Measurements from ENCODE around the gene SETD1A.

The SETD1A gene

GRCh38 chr16:31006086-31006385 lies 48.5 kb downstream of the SETD1A start:
- H3K4me3 ChIP-seq (ENCODE audit: low read depth, low read length): no peak overlapping the region
- DNase-seq (ENCODE audit: low read depth, low spot score): no peak
- TF ChIP-seq CTCF (IDR thresholded peaks at IDR 0.05; ENCODE audit: insufficient read depth, low read length, missing control alignments): no peak
- CTCF ChIA-PET: interaction anchor here (1.4 kb wide), 1 partner anchor 53 kb away, joined by 3 read pairs; no protein-coding TSS in a partner anchor
- POLR2A ChIA-PET: no interaction called here

- DNase-seq (ENCODE audit: low read depth, low spot score): no peak
- ChIA-PET CTCF (interaction anchor here (0.7 to 2.9 kb wide), 2 partner anchors 21 to 23 kb away, joined by 3 to 11 read pairs; partner anchors contain the start of gene HSD3B7), POLR2A (interaction anchor here (1.1 kb wide), 1 partner anchor 27 kb away, joined by 4 read pairs; the partner anchor contains the start of gene STX4)
- TF ChIP-seq CTCF (IDR thresholded peaks at IDR 0.05; ENCODE audit: insufficient read depth, low read length, missing control alignments): no peak
- H3K4me3 ChIP-seq (ENCODE audit: low read depth, low read length): no peak overlapping the region
These were observed 49.0 kb downstream of the SETD1A start for GRCh38 chr16:31006589-31006988.

- no peak for DNase-seq (ENCODE audit: low read depth, low spot score)
- ChIA-PET CTCF (interaction anchor here (2.2 to 2.9 kb wide), 2 partner anchors 9 to 22 kb away, joined by 9 to 11 read pairs; partner anchors contain the start of gene HSD3B7), POLR2A (interaction anchor here (1.1 kb wide), 1 partner anchor 26 kb away, joined by 4 read pairs; the partner anchor contains the start of gene STX4)
- TF ChIP-seq CTCF (IDR thresholded peaks at IDR 0.05; ENCODE audit: insufficient read depth, low read length, missing control alignments): no peak
- H3K4me3 ChIP-seq (ENCODE audit: low read depth, low read length): no peak overlapping the region
These were observed 50.1 kb downstream of the SETD1A start for GRCh38 chr16:31007684-31008083.

GRCh38 chr16:31008149-31008548 lies 50.6 kb downstream of the SETD1A start:
- DNase-seq (ENCODE audit: low read depth, low spot score): no peak
- CTCF ChIA-PET: interaction anchor here (1.1 to 2.9 kb wide), 3 partner anchors 10 to 194 kb away, joined by 3 to 11 read pairs (median 9); partner anchors contain the start of gene HSD3B7
- no peak for TF ChIP-seq CTCF (IDR thresholded peaks at IDR 0.05; ENCODE audit: insufficient read depth, low read length, missing control alignments)
- POLR2A ChIA-PET: interaction anchor here (1.1 kb wide), 1 partner anchor 66 kb away, joined by 4 read pairs; the partner anchor contains the start of genes ZNF646 and ZNF668
- H3K4me3 ChIP-seq (ENCODE audit: low read depth, low read length): peak overlapping the region; percentile 18; the same call in 1 of the 2 replicates

- no peak for DNase-seq (ENCODE audit: low read depth, low spot score)
- H3K4me3 ChIP-seq (ENCODE audit: low read depth, low read length): peak overlapping the region; percentile 18; the same call in 1 of the 2 replicates
- ChIA-PET POLR2A (interaction anchor here (1.1 kb wide), 1 partner anchor 65 kb away, joined by 4 read pairs; the partner anchor contains the start of genes ZNF646 and ZNF668), CTCF (interaction anchor here (1.1 to 2.9 kb wide), 3 partner anchors 10 to 194 kb away, joined by 3 to 11 read pairs (median 9); partner anchors contain the start of gene HSD3B7)
- TF ChIP-seq CTCF (IDR thresholded peaks at IDR 0.05; ENCODE audit: insufficient read depth, low read length, missing control alignments): no peak
These were observed 51.0 kb downstream of the SETD1A start for GRCh38 chr16:31008551-31008950.

- no peak for TF ChIP-seq CTCF (IDR thresholded peaks at IDR 0.05; ENCODE audit: insufficient read depth, low read length, missing control alignments)
- H3K4me3 ChIP-seq (ENCODE audit: low read depth, low read length): peak overlapping the region; percentile 57
- ChIA-PET CTCF (interaction anchor here (1.1 to 2.9 kb wide), 3 partner anchors 11 to 195 kb away, joined by 3 to 11 read pairs (median 9); partner anchors contain the start of gene HSD3B7), POLR2A (interaction anchor here (1.1 kb wide), 1 partner anchor 65 kb away, joined by 4 read pairs; the partner anchor contains the start of genes ZNF646 and ZNF668)
- DNase-seq (ENCODE audit: low read depth, low spot score): no peak
These were observed 51.6 kb downstream of the SETD1A start for GRCh38 chr16:31009120-31009519.

All from AG04449 (cell line).